Gastrocnemius medialis (tissue), 4 donors: ENCODE data around the gene ANKRD31.

Source experiments
- CTCF ChIP-seq, 5 experiments: fragments of 450-650 bp in 3 of 5; fragments of 200-600 bp in 2 of 5; sonication (generic) in 2 of 5; IDR thresholded peaks in 4 of 5; conservative IDR thresholded peaks in 1 of 5; 1 replicate in 4 of 5; 2 replicates in 1 of 5; pipeline ENCODE4 v1.5.1; 2016 to 2019; ENCODE audit warnings: antibody characterized with exemption in 5 of 5, mild to moderate bottlenecking in 3 of 5, moderate library complexity in 3 of 5
- POLR2A ChIP-seq, 2 donors: fragments of 450-650 bp; IDR thresholded peaks; one replicate each; pipeline ENCODE4 v1.6.1; 2017; ENCODE audit warnings: antibody characterized with exemption in 2 of 2, mild to moderate bottlenecking in 2 of 2, moderate library complexity in 2 of 2

GRCh38 chr5:75113354-75114113 is 123.1 kb downstream of the ANKRD31 start:
- TF ChIP-seq CTCF (IDR thresholded peaks at IDR 0.05 in 4 of 5, conservative IDR thresholded peaks at IDR 0.05 in 1 of 5) = no peak
- no peak for TF ChIP-seq POLR2A (IDR thresholded peaks at IDR 0.05)
